Measurements from ENCODE around the gene PCDH9.

Gene PCDH9

GRCh38 chr13:67096418-67096817 is 133.7 kb downstream of the PCDH9 start:
- Histone ChIP-seq H3K27me3 (replicated peaks) (no peaks in the 10 kb centered on the region), H3K4me3 (ENCODE audit: low read depth, low read length) (no peak overlapping the region), H3K27ac (no peak overlapping the region), H3K36me3 (replicated peaks) (no peaks in the 10 kb centered on the region)
- no peak for DNase-seq
- in situ Hi-C loops (cut with HindIII; ENCODE audit: low pct_ligation_motif_present, low sequenced_read_pairs), result no loop called here
- TF ChIP-seq CTCF (IDR thresholded peaks at IDR 0.05; ENCODE audit: low read depth, low read length, missing control alignments), result no peak

GRCh38 chr13:67095621-67096020 is 134.5 kb downstream of the PCDH9 start:
- Histone ChIP-seq H3K27ac (no peak overlapping the region), H3K27me3 (replicated peaks) (no peaks in the 10 kb centered on the region), H3K36me3 (replicated peaks) (no peaks in the 10 kb centered on the region), H3K4me3 (ENCODE audit: low read depth, low read length) (no peak overlapping the region)
- DNase-seq, result no peak
- TF ChIP-seq CTCF (IDR thresholded peaks at IDR 0.05; ENCODE audit: low read depth, low read length, missing control alignments), result no peak
- in situ Hi-C loops (cut with HindIII; ENCODE audit: low pct_ligation_motif_present, low sequenced_read_pairs), result no loop called here

- TF ChIP-seq CTCF (IDR thresholded peaks at IDR 0.05; ENCODE audit: low read depth, low read length, missing control alignments), result no peak
- H3K27ac ChIP-seq, result no peak overlapping the region
- no peaks in the 10 kb centered on the region for H3K36me3 ChIP-seq (replicated peaks)
- DNase-seq, result no peak
- no peak overlapping the region for H3K4me3 ChIP-seq (ENCODE audit: low read depth, low read length)
- no peaks in the 10 kb centered on the region for H3K27me3 ChIP-seq (replicated peaks)
- in situ Hi-C loops (cut with HindIII; ENCODE audit: low pct_ligation_motif_present, low sequenced_read_pairs), result no loop called here
Observed at GRCh38 chr13:67094952-67095351, 135.2 kb downstream of the PCDH9 start.

- Histone ChIP-seq H3K4me3 (ENCODE audit: low read depth, low read length) (no peak overlapping the region), H3K27ac (no peak overlapping the region), H3K27me3 (replicated peaks) (no peaks in the 10 kb centered on the region), H3K36me3 (replicated peaks) (no peaks in the 10 kb centered on the region)
- TF ChIP-seq CTCF (IDR thresholded peaks at IDR 0.05; ENCODE audit: low read depth, low read length, missing control alignments), result no peak
- no peak for DNase-seq
- in situ Hi-C loops (cut with HindIII; ENCODE audit: low pct_ligation_motif_present, low sequenced_read_pairs), result no loop called here
Observed at GRCh38 chr13:67094078-67094477, 136.1 kb downstream of the PCDH9 start.

GRCh38 chr13:67091603-67092002 is 138.5 kb downstream of the PCDH9 start:
- no peak for TF ChIP-seq CTCF (IDR thresholded peaks at IDR 0.05; ENCODE audit: low read depth, low read length, missing control alignments)
- no peak for DNase-seq
- Histone ChIP-seq H3K36me3 (replicated peaks) (no peaks in the 10 kb centered on the region), H3K27ac (no peak overlapping the region), H3K4me3 (ENCODE audit: low read depth, low read length) (no peak overlapping the region), H3K27me3 (replicated peaks) (no peaks in the 10 kb centered on the region)
- in situ Hi-C loops (cut with HindIII; ENCODE audit: low pct_ligation_motif_present, low sequenced_read_pairs), result no loop called here

- DNase-seq, result no peak
- Histone ChIP-seq H3K27me3 (replicated peaks) (no peaks in the 10 kb centered on the region), H3K4me3 (ENCODE audit: low read depth, low read length) (no peak overlapping the region), H3K27ac (no peak overlapping the region), H3K36me3 (replicated peaks) (no peaks in the 10 kb centered on the region)
- in situ Hi-C loops (cut with HindIII; ENCODE audit: low pct_ligation_motif_present, low sequenced_read_pairs), result no loop called here
- no peak for TF ChIP-seq CTCF (IDR thresholded peaks at IDR 0.05; ENCODE audit: low read depth, low read length, missing control alignments)
Observed at GRCh38 chr13:67090856-67091255, 139.3 kb downstream of the PCDH9 start.

Measured in brain microvascular endothelial cell (primary cell).